Stimulated activated CD4-positive, alpha-beta T cell treated with anti-CD3 and anti-CD28 coated beads, Interleukin-1b, Interleukin-23, amount 100 ng/mL, for 24 hours (primary cell): ENCODE results near the gene GPRC5B.

Source experiments
- DNase-seq, 4 experiments: peaks; one replicate each; pipeline ENCODE4 v3.0.0-alpha.2; 2020; ENCODE audit warnings: low read depth in 4 of 4, low spot score in 1 of 4

The GPRC5B gene

GRCh38 chr16:19815418-19815817 lies 69.2 kb downstream of the GPRC5B start:
- no peak for DNase-seq

DNA sequence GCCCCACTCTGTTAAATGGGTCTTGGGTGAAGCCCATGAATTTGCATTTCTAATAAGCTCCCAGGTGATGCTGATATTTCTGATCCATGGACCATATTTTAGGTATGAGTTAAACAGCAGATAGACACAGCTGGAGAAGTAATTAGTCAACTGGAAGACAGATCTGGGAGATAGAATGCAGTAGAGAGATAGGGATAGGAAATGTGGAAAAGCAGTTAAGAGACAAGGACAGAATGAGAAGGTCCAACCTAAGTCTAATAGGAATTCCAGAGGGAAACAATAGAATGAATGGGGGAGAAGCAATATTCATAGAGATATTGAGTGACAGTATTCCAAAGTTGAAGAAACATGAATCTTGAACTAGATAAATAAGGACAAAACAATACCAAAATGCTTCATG lies 71.7 kb downstream of the GPRC5B start:
- no peak for DNase-seq

GRCh38 chr16:19810817-19811731 lies 73.6 kb downstream of the GPRC5B start:
- DNase-seq: no peak

DNA sequence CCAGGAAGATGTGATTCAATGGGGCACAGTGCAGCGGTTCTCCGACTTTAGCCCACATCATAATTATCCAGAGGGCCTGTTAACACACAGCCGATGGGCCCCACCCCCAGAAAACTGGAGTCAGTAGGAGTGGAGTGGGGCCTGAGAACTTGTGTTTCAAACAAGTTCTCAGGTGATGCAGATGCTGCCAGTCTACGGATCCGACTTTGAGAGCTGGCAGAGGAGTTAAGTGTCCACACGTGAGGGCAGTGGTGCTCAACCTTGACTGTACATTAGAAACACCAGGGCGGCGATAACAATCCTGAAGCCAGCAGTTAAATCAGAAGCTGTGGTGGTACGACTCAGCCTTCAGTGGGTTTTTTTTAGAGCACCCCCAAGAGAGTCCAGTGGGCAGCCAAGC lies 75.0 kb downstream of the GPRC5B start:
- no peak for DNase-seq

- DNase-seq: no peak
Measured at GRCh38 chr16:19809121-19809635, 75.5 kb downstream of the GPRC5B start.

DNA sequence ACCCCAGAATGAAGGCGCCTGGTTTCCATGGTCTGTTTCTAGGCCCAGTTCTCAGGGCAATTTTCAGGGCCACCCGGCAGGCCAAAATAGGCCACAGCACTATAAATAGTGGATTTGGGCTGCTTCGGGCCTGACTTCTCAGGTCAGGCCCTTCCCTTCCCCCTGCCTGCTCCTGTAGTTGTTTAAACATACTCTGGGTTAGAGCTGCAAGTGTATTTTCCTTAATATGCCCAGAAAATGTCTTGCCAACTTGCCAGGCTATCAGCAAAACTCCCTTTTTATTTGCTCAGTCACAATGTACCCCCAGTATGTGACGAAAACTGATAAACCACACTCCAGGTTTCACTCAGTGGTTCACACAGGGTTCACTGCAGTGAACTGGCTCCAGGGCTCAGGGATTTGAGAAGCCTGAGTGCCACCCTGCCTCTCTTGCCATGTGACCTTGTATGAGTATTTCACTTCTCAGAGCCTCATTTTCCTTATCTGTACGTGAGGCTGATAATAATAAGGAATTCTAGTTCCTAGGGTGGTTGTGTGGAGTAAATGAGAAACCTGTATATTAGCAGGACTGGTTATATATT lies 76.5 kb downstream of the GPRC5B start:
- DNase-seq: no peak
